CD8-positive, alpha-beta memory T cell (primary cell): ENCODE data around the gene PSD. TPM values are rescaled to one million over a fixed set of nuclear protein-coding genes. Genes with fewer than 3 reads are reported as not detected.
A peak's percentile ranks its signal among the peaks of the same experiment; 100 is the strongest.

ENCODE experiments used
- CTCF ChIA-PET: fragments of 350-600 bp; sonication (Branson Sonifier 250); formaldehyde crosslinking; loops from one replicate; lab custom pipeline; 2021; ENCODE audit warnings: antibody characterized with exemption; lab: Charles Lee
- POLR2A ChIA-PET: fragments of 350-600 bp; sonication (Branson Sonifier 250); formaldehyde crosslinking; loops from one replicate; lab custom pipeline; 2021; ENCODE audit warnings: antibody characterized with exemption; lab: Charles Lee
- DNase-seq, 5 donors: peaks; one replicate each; pipeline versions ENCODE4 v3.0.0 to v3.0.0-alpha.2; 2020 to 2022; ENCODE audit warnings: mixed read lengths in 1 of 5
- H3K27ac ChIP-seq: one replicate; pipeline ENCODE4 v1.7.0; 2013; ENCODE audit warnings: low read depth, mild to moderate bottlenecking, low read length, moderate library complexity
- H3K27me3 ChIP-seq: 2 replicates; pipeline ENCODE4 v1.7.0; 2013; ENCODE audit warnings: low read length, mild to moderate bottlenecking; ENCODE audit not compliant: insufficient read depth, poor library complexity, severe bottlenecking
- H3K36me3 ChIP-seq: 2 replicates; pipeline ENCODE4 v1.7.0; 2013; ENCODE audit warnings: mild to moderate bottlenecking, low read length, moderate library complexity; ENCODE audit not compliant: insufficient read depth
- H3K4me1 ChIP-seq: 2 replicates; pipeline ENCODE4 v1.7.0; 2013; ENCODE audit warnings: mild to moderate bottlenecking, low read length, moderate library complexity; ENCODE audit not compliant: insufficient read depth
- H3K4me3 ChIP-seq: 2 replicates; pipeline ENCODE4 v1.7.0; 2013; ENCODE audit warnings: mild to moderate bottlenecking, low read length
- H3K9me3 ChIP-seq: 2 replicates; pipeline ENCODE4 v1.7.0; 2013; ENCODE audit warnings: mild to moderate bottlenecking, low read length
- H3K27ac Mint-ChIP-seq, 8 donors: one replicate each; pipeline ENCODE4 v1.8.0; 2020 to 2021; ENCODE audit warnings: mixed read lengths in 8 of 8, mild to moderate bottlenecking in 6 of 8, inconsistent platforms in 3 of 8, moderate library complexity in 3 of 8
- H3K27me3 Mint-ChIP-seq, 2 donors: one replicate each; pipeline ENCODE4 v1.8.0; 2020 to 2021; ENCODE audit warnings: mixed read lengths in 2 of 2, mild to moderate bottlenecking in 1 of 2, moderate library complexity in 1 of 2
- H3K36me3 Mint-ChIP-seq, 3 donors: one replicate each; pipeline ENCODE4 v1.8.0; 2020 to 2021; ENCODE audit warnings: mixed read lengths in 3 of 3, inconsistent platforms in 1 of 3, mild to moderate bottlenecking in 1 of 3
- H3K4me1 Mint-ChIP-seq, 3 donors: one replicate each; pipeline ENCODE4 v1.8.0; 2020 to 2021; ENCODE audit warnings: mixed read lengths in 3 of 3, inconsistent platforms in 1 of 3, mild to moderate bottlenecking in 1 of 3
- H3K4me3 Mint-ChIP-seq, 7 donors: one replicate each; pipeline ENCODE4 v1.8.0; 2020 to 2021; ENCODE audit warnings: mixed read lengths in 7 of 7, mild to moderate bottlenecking in 6 of 7, moderate library complexity in 4 of 7, inconsistent platforms in 2 of 7
- H3K9me3 Mint-ChIP-seq, 5 donors: one replicate each; pipeline ENCODE4 v1.8.0; 2020 to 2022; ENCODE audit warnings: mixed read lengths in 5 of 5, mild to moderate bottlenecking in 3 of 5, moderate library complexity in 2 of 5, inconsistent platforms in 1 of 5
- polyA plus RNA-seq: library from polyadenylated mRNA; unstranded; fragments of 300-500 nt; fragmentation: Illumina TruSeq; gene quantifications from one replicate; pipeline ENCODE4 v1.2.3, GENCODE V29; 2021
- total RNA-seq, 2 experiments: library from RNA; stranded (reverse); gene quantifications; one replicate each; pipeline ENCODE4 v1.2.3, GENCODE V29; 2021

PSD gene
- total and polyA plus RNA-seq, 3 experiments from 2014 or later: 1.9 to 3.2 (median 2.5) TPM

GRCh38 chr10:102406815-102407214 lies 11.8 kb downstream of the PSD start:
- Mint-ChIP-seq H3K4me1 (peaks cover 16 to 28% (median 20%) of the 10 kb centered on the region in 3 donors), H3K9me3 (no peaks in the 10 kb centered on the region), H3K4me3 (peak overlapping the region in 4 of 7 donors; percentile 23 to 65 (median 42)), H3K27me3 (peaks cover 19 to 26% of the 10 kb centered on the region in 2 donors), H3K27ac (peak overlapping the region in 1 of 8 donors; percentile 59), H3K36me3 (peaks cover 0 to 10% (median 0%) of the 10 kb centered on the region in 3 donors)
- CTCF ChIA-PET: interaction anchor here (1.2 to 2.1 kb wide), 2 partner anchors 8 to 177 kb away, joined by 4 to 10 read pairs; no protein-coding TSS in a partner anchor
- POLR2A ChIA-PET: no interaction called here
- H3K27me3 ChIP-seq: peaks cover 26% of the 10 kb centered on the region
- no peak overlapping the region for H3K27ac ChIP-seq
- H3K4me1 ChIP-seq: peaks cover 15% of the 10 kb centered on the region
- no peaks in the 10 kb centered on the region for H3K9me3 ChIP-seq
- no peak overlapping the region for H3K4me3 ChIP-seq
- no peak for DNase-seq
- no peaks in the 10 kb centered on the region for H3K36me3 ChIP-seq

- peaks cover 0 to 18% (median 0%) of the 10 kb centered on the region in 3 donors for H3K36me3 Mint-ChIP-seq
- peaks cover 11 to 20% (median 14%) of the 10 kb centered on the region in 3 donors for H3K4me1 Mint-ChIP-seq
- H3K27ac Mint-ChIP-seq: peak overlapping the region in 2 of 8 donors; percentile 52 to 74
Measured at GRCh38 chr10:102405632-102406031, 13.0 kb downstream of the PSD start.

GRCh38 chr10:102405108-102405571 lies 13.4 kb downstream of the PSD start:
- peaks cover 11 to 21% (median 14%) of the 10 kb centered on the region in 3 donors for H3K4me1 Mint-ChIP-seq
- H3K4me1 ChIP-seq: peaks cover 15% of the 10 kb centered on the region
- CTCF ChIA-PET: interaction anchor here (0.8 to 4.3 kb wide), 4 partner anchors 10 to 175 kb away, joined by 3 to 27 read pairs (median 5); partner anchors contain the start of genes NFKB2 and PSD
- H3K9me3 Mint-ChIP-seq: no peaks in the 10 kb centered on the region
- H3K27me3 Mint-ChIP-seq: peaks cover 9 to 15% of the 10 kb centered on the region in 2 donors
- peaks cover 12% of the 10 kb centered on the region for H3K27me3 ChIP-seq
- H3K4me3 ChIP-seq: no peak overlapping the region
- peak overlapping the region in 1 of 7 donors; percentile 54 for H3K4me3 Mint-ChIP-seq
- H3K9me3 ChIP-seq: no peaks in the 10 kb centered on the region
- peaks cover 0 to 23% (median 0%) of the 10 kb centered on the region in 3 donors for H3K36me3 Mint-ChIP-seq
- peaks cover 8% of the 10 kb centered on the region for H3K36me3 ChIP-seq
- POLR2A ChIA-PET: no interaction called here
- peak overlapping the region in 1 of 8 donors; percentile 79 for H3K27ac Mint-ChIP-seq
- no peak overlapping the region for H3K27ac ChIP-seq
- DNase-seq: no peak

More at GRCh38 chr10:102405632-102406031, 13.0 kb downstream of the PSD start:
- no peak overlapping the region for H3K4me3 ChIP-seq
- peaks cover 15% of the 10 kb centered on the region for H3K27me3 ChIP-seq
- H3K4me3 Mint-ChIP-seq: peak overlapping the region in 2 of 7 donors; percentile 54 to 59
- peaks cover 10 to 16% of the 10 kb centered on the region in 2 donors for H3K27me3 Mint-ChIP-seq
- no peak for DNase-seq
- no peak overlapping the region for H3K27ac ChIP-seq
- H3K4me1 ChIP-seq: peaks cover 15% of the 10 kb centered on the region
- H3K36me3 ChIP-seq: peaks cover 8% of the 10 kb centered on the region
- ChIA-PET CTCF (interaction anchor here (0.7 to 4.3 kb wide), 4 partner anchors 10 to 175 kb away, joined by 3 to 27 read pairs (median 4); partner anchors contain the start of genes NFKB2 and PSD), POLR2A (no interaction called here)
- H3K9me3 Mint-ChIP-seq: no peaks in the 10 kb centered on the region
- H3K9me3 ChIP-seq: no peaks in the 10 kb centered on the region

GRCh38 chr10:102404361-102405107 lies 14.1 kb downstream of the PSD start:
- no peak for DNase-seq
- ChIA-PET POLR2A (interaction anchor here (0.7 to 1.0 kb wide), 4 partner anchors 10 to 61 kb away, joined by 3 to 9 read pairs (median 5); no protein-coding TSS in a partner anchor), CTCF (interaction anchor here (0.8 to 4.3 kb wide), 11 partner anchors 9 to 178 kb away, joined by 3 to 27 read pairs (median 4); partner anchors contain the start of genes ELOVL3, NFKB2 and PSD)
- Histone ChIP-seq H3K4me3 (no peak overlapping the region), H3K4me1 (peaks cover 15% of the 10 kb centered on the region), H3K27me3 (peaks cover 6% of the 10 kb centered on the region), H3K9me3 (no peaks in the 10 kb centered on the region), H3K27ac (no peak overlapping the region), H3K36me3 (peaks cover 8% of the 10 kb centered on the region)
- Mint-ChIP-seq H3K36me3 (peaks cover 0 to 28% (median 0%) of the 10 kb centered on the region in 3 donors), H3K9me3 (no peaks in the 10 kb centered on the region), H3K27me3 (peaks cover 3 to 9% of the 10 kb centered on the region in 2 donors), H3K4me1 (peaks cover 10 to 21% (median 12%) of the 10 kb centered on the region in 3 donors), H3K27ac (peak overlapping the region in 1 of 8 donors; percentile 79), H3K4me3 (no peak overlapping the region)

GRCh38 chr10:102403115-102403514 lies 15.5 kb downstream of the PSD start:
- H3K27ac Mint-ChIP-seq: no peak overlapping the region
- POLR2A ChIA-PET: interaction anchor here (0.9 to 1.0 kb wide), 3 partner anchors 9 to 47 kb away, joined by 3 to 9 read pairs (median 3); no protein-coding TSS in a partner anchor

GRCh38 chr10:102402512-102402896 lies 16.1 kb downstream of the PSD start:
- H3K36me3 Mint-ChIP-seq: peaks cover 0 to 44% (median 0%) of the 10 kb centered on the region in 3 donors
- H3K27me3 Mint-ChIP-seq: no peaks in the 10 kb centered on the region
- CTCF ChIA-PET: interaction anchor here (1.0 to 4.3 kb wide), 5 partner anchors 12 to 172 kb away, joined by 3 to 27 read pairs (median 5); no protein-coding TSS in a partner anchor
- Histone ChIP-seq H3K27me3 (no peaks in the 10 kb centered on the region), H3K4me3 (no peak overlapping the region), H3K9me3 (no peaks in the 10 kb centered on the region), H3K4me1 (peaks cover 19% of the 10 kb centered on the region), H3K27ac (no peak overlapping the region), H3K36me3 (peaks cover 8% of the 10 kb centered on the region)
- no peak overlapping the region for H3K4me3 Mint-ChIP-seq
- POLR2A ChIA-PET: no interaction called here
- peaks cover 12 to 28% (median 17%) of the 10 kb centered on the region in 3 donors for H3K4me1 Mint-ChIP-seq
- no peaks in the 10 kb centered on the region for H3K9me3 Mint-ChIP-seq
- H3K27ac Mint-ChIP-seq: no peak overlapping the region
- DNase-seq: no peak

More at GRCh38 chr10:102403115-102403514, 15.5 kb downstream of the PSD start:
- CTCF ChIA-PET: interaction anchor here (0.9 to 4.3 kb wide), 13 partner anchors 8 to 177 kb away, joined by 3 to 27 read pairs (median 4); partner anchors contain the start of genes C10orf95, ELOVL3 and NFKB2
- no peak for DNase-seq
- peaks cover 19% of the 10 kb centered on the region for H3K4me1 ChIP-seq
- Mint-ChIP-seq H3K27me3 (peaks cover 0 to 1% of the 10 kb centered on the region in 2 donors), H3K4me1 (peaks cover 10 to 24% (median 14%) of the 10 kb centered on the region in 3 donors), H3K9me3 (no peaks in the 10 kb centered on the region), H3K36me3 (peaks cover 0 to 38% (median 0%) of the 10 kb centered on the region in 3 donors), H3K4me3 (no peak overlapping the region)
- H3K4me3 ChIP-seq: no peak overlapping the region
- H3K27me3 ChIP-seq: peaks cover under 1% of the 10 kb centered on the region
- no peak overlapping the region for H3K27ac ChIP-seq
- H3K9me3 ChIP-seq: no peaks in the 10 kb centered on the region
- peaks cover 8% of the 10 kb centered on the region for H3K36me3 ChIP-seq

- H3K27ac Mint-ChIP-seq: peak overlapping the region in 2 of 8 donors; percentile 54 to 73
- H3K4me1 Mint-ChIP-seq: peaks cover 14 to 34% (median 17%) of the 10 kb centered on the region in 3 donors
- no peak for DNase-seq
Measured at GRCh38 chr10:102401735-102402511, 16.7 kb downstream of the PSD start.

More at GRCh38 chr10:102401735-102402511, 16.7 kb downstream of the PSD start:
- peaks cover 8% of the 10 kb centered on the region for H3K36me3 ChIP-seq
- ChIA-PET POLR2A (no interaction called here), CTCF (interaction anchor here (1.0 to 5.9 kb wide), 6 partner anchors 17 to 172 kb away, joined by 3 to 64 read pairs (median 4); partner anchors contain the start of gene C10orf95)
- Mint-ChIP-seq H3K27me3 (no peaks in the 10 kb centered on the region), H3K9me3 (no peaks in the 10 kb centered on the region), H3K36me3 (peaks cover 0 to 49% (median 0%) of the 10 kb centered on the region in 3 donors), H3K4me3 (peak overlapping the region in 1 of 7 donors; percentile 48)
- peaks cover 22% of the 10 kb centered on the region for H3K4me1 ChIP-seq
- no peaks in the 10 kb centered on the region for H3K9me3 ChIP-seq
- no peak overlapping the region for H3K27ac ChIP-seq
- H3K27me3 ChIP-seq: no peaks in the 10 kb centered on the region
- no peak overlapping the region for H3K4me3 ChIP-seq
